Measurements from ENCODE around the gene C1QTNF9.
"Not testable (repeated sequence)": the region's sequence is repeated elsewhere in the genome, so short reads cannot be mapped to it uniquely, and the experiment has no call there.

Gene C1QTNF9

DNA sequence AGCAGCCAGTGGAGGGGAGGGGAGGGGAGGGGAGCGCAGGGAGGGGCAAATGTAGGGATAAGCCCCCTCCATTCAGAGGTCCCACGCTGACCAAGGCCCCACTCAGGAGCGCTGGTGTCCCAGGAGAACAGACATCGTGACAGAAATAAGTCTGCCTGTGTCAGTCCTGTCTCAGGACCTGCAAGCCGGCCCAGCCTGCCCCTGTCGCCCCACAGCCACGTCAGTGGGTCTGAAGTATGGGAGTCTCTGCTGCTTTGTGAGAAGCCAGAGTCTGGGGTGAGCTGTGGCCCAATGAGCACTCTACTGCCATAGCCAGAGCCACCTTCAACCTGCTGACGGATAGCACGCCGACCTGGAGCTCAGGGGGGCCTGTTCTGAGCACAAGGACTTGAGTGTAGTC is 8.5 kb downstream of the C1QTNF9 start:
- H3K9me3 ChIP-seq (ENCODE audit: low read length); H3K36me3 ChIP-seq (ENCODE audit: insufficient read depth, low read length); H2AFZ ChIP-seq (ENCODE audit: low read depth, low read length); H3K4me1 ChIP-seq (ENCODE audit: insufficient read depth, low read length); H3K4me3 ChIP-seq (ENCODE audit: low read length); H3K27me3 ChIP-seq (ENCODE audit: insufficient read depth, low read length): not testable (repeated sequence)

DNA sequence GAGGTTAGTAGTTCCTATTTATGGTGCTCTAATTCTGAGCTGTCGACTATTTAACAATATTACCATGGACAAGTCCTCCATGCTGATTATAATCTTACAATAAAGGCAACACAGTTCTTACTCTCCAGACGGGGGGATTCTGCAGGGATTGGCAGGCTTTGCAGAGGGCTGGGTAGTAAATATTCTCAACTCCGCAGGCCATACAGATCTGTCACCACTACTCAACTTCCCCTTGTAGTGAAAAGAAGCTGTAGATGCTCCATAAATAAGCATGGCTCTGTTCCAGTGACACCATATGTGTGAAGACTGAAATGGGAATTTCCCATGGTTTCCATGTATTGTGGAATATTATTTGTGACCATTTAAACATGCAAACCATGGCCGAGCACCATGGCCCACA is 9.5 kb downstream of the C1QTNF9 start:
- H3K4me3 ChIP-seq (ENCODE audit: low read length); H3K36me3 ChIP-seq (ENCODE audit: insufficient read depth, low read length); H3K9me3 ChIP-seq (ENCODE audit: low read length); H2AFZ ChIP-seq (ENCODE audit: low read depth, low read length); H3K4me1 ChIP-seq (ENCODE audit: insufficient read depth, low read length); H3K27me3 ChIP-seq (ENCODE audit: insufficient read depth, low read length): not testable (repeated sequence)

DNA sequence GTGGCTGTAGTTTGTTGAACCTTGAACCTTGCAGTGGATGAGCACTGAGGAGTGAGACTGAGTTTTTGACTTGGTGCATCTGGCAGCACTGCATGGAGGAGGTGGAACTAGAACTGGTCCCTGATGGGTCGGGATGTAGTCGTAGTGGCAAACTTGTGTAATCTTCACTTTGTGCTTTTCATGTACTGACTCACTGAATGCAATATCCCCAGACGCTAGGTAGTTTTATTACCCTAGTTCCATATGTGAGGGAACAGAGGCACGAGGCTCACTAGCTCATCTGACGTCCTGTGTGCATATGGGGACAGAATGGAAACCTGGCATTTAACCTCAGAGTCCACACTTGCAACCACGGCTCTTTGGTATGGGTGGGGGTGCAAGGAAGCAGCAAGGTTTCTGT is 10.3 kb downstream of the C1QTNF9 start:
- not testable (repeated sequence) for H3K9me3 ChIP-seq (ENCODE audit: low read length); H2AFZ ChIP-seq (ENCODE audit: low read depth, low read length); H3K27me3 ChIP-seq (ENCODE audit: insufficient read depth, low read length); H3K4me1 ChIP-seq (ENCODE audit: insufficient read depth, low read length); H3K36me3 ChIP-seq (ENCODE audit: insufficient read depth, low read length); H3K4me3 ChIP-seq (ENCODE audit: low read length)

DNA sequence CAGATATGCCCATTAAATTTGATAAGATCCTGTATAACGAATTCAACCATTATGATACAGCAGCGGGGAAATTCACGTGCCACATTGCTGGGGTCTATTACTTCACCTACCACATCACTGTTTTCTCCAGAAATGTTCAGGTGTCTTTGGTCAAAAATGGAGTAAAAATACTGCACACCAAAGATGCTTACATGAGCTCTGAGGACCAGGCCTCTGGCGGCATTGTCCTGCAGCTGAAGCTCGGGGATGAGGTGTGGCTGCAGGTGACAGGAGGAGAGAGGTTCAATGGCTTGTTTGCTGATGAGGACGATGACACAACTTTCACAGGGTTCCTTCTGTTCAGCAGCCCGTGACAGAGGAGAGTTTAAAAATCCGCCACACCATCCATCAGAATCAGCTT is 12.0 kb downstream of the C1QTNF9 start:
- not testable (repeated sequence) for H3K27me3 ChIP-seq (ENCODE audit: insufficient read depth, low read length); H2AFZ ChIP-seq (ENCODE audit: low read depth, low read length); H3K4me3 ChIP-seq (ENCODE audit: low read length); H3K4me1 ChIP-seq (ENCODE audit: insufficient read depth, low read length); H3K36me3 ChIP-seq (ENCODE audit: insufficient read depth, low read length); H3K9me3 ChIP-seq (ENCODE audit: low read length)

DNA sequence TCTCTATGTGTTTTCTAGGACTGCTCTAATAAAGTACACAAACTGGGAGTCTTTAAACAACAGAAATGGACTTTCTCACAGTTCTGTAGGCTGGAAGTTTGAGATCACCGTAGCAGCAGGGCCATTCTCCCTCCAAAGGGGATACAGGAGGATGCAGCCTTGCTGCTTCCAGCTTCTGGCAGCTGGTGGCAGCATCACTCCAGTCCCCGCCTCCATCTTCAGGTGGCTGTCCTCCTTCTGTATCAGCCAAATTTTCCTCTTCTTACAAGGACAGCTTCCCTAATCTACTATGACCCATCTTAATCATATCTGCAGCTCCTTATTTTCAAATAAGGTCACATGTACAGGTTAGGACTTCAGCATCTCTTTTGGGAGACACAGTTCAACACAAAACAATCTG is 13.1 kb downstream of the C1QTNF9 start:
- not testable (repeated sequence) for H3K4me3 ChIP-seq (ENCODE audit: low read length)

DNA sequence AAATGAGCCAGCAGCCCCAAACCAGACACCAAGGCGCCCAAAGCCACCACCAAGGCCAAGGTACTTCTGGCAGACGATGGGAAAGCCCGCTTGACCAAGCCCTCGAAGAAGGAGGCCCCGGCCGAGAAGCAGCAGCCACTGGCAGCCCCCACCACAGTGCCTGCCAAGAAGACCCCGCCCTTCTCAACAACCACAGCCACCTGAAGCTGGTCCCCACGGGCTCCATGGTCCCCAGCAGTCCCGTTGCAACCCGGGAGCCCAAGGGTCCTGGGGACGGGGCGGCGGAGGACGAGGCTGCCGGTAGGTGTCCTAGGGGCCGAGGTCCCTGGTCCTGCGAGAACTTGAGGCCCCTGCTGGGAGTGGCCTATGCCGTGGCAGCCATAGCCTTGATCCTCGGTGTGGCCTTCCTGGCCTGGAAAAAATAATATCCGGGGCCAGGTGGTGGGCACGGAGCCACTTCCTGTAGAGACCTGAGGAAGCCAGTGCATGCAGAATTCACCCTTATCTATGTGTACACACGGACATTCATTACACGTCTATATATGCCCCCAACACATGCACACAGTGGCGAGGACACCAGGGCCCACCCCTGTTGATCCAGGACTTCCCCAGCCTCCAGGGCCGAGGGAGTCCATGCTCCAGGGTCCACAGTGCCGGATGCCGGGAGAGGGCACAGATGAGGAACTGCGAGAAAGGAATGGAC is 13.8 kb downstream of the C1QTNF9 start:
- no peaks in the 10 kb centered on the region for H3K9me3 ChIP-seq (ENCODE audit: low read length)
- H3K36me3 ChIP-seq (ENCODE audit: insufficient read depth, low read length): no peaks in the 10 kb centered on the region
- H3K4me1 ChIP-seq (ENCODE audit: insufficient read depth, low read length): no peaks in the 10 kb centered on the region
- H3K4me3 ChIP-seq (ENCODE audit: low read length): no peak overlapping the region
- no peak overlapping the region for H2AFZ ChIP-seq (ENCODE audit: low read depth, low read length)
- no peaks in the 10 kb centered on the region for H3K27me3 ChIP-seq (ENCODE audit: insufficient read depth, low read length)

More for the DNA sequence above, 13.1 kb downstream of the C1QTNF9 start:
- H3K27me3 ChIP-seq (ENCODE audit: insufficient read depth, low read length); H2AFZ ChIP-seq (ENCODE audit: low read depth, low read length); H3K9me3 ChIP-seq (ENCODE audit: low read length); H3K36me3 ChIP-seq (ENCODE audit: insufficient read depth, low read length); H3K4me1 ChIP-seq (ENCODE audit: insufficient read depth, low read length): not testable (repeated sequence)

DNA sequence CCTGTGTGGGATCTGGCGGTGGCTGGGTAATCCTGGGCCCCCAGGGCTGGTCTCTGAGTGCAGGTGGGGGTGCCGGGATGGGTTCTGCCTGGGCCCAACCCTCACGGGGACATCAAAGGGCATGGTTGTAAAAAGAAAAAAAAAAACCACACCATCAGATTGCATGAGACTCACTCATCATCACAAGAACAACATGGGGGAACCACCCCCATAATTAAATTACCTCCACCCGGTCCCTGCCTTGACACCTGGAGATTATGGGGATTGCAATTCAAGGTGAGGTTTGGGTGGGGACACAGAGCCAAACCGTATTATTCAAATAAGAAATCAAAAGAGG is 14.3 kb downstream of the C1QTNF9 start:
- no peaks in the 10 kb centered on the region for H3K36me3 ChIP-seq (ENCODE audit: insufficient read depth, low read length)
- H3K27me3 ChIP-seq (ENCODE audit: insufficient read depth, low read length): no peaks in the 10 kb centered on the region
- no peaks in the 10 kb centered on the region for H3K9me3 ChIP-seq (ENCODE audit: low read length)
- H3K4me3 ChIP-seq (ENCODE audit: low read length): no peak overlapping the region
- H2AFZ ChIP-seq (ENCODE audit: low read depth, low read length): no peak overlapping the region
- H3K4me1 ChIP-seq (ENCODE audit: insufficient read depth, low read length): no peaks in the 10 kb centered on the region

DNA sequence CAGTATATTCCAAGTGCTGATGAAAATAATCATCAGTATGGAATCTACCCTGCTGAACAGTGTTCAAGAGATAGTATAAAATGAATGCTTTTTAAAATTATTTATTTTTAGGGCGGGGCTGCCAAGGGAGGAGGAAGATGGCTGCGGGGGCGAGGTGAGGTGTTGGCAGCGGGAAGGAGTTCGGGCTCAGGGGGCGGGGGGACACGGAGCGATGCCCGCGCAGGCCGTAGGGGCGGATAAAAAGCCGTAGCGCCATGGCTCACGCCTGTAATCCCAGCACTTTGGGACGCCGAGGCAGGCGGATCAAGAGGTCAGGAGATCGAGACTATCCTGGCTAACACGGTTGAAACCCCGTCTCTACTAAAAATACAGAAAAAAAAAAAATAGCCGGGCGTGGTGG is 18.2 kb downstream of the C1QTNF9 start:
- not testable (repeated sequence) for H3K36me3 ChIP-seq (ENCODE audit: insufficient read depth, low read length); H3K4me1 ChIP-seq (ENCODE audit: insufficient read depth, low read length); H3K27me3 ChIP-seq (ENCODE audit: insufficient read depth, low read length); H3K4me3 ChIP-seq (ENCODE audit: low read length); H3K9me3 ChIP-seq (ENCODE audit: low read length); H2AFZ ChIP-seq (ENCODE audit: low read depth, low read length)

DNA sequence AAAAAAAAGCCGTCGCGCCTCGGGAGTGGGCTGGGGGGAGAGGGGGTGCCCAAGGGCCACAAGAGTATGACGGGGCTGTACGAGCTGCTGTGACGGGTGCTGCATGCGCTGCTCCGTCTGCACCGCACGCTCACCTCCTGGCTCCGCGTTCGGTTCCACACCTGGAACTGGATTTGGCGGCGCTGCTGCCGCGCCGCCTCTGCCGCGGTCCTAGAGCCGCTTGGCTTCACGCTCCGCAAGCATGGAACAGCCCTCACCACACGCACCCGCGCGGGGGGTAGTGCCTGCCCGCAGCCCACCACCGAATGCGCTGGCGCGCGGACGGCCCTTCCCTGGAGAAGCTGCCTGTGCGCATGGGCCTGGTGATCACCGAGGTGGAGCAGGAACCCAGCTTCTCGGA is 18.8 kb downstream of the C1QTNF9 start:
- no peaks in the 10 kb centered on the region for H3K36me3 ChIP-seq (ENCODE audit: insufficient read depth, low read length)
- no peak overlapping the region for H2AFZ ChIP-seq (ENCODE audit: low read depth, low read length)
- no peak overlapping the region for H3K4me3 ChIP-seq (ENCODE audit: low read length)
- no peaks in the 10 kb centered on the region for H3K4me1 ChIP-seq (ENCODE audit: insufficient read depth, low read length)
- H3K27me3 ChIP-seq (ENCODE audit: insufficient read depth, low read length): no peaks in the 10 kb centered on the region
- H3K9me3 ChIP-seq (ENCODE audit: low read length): no peaks in the 10 kb centered on the region

DNA sequence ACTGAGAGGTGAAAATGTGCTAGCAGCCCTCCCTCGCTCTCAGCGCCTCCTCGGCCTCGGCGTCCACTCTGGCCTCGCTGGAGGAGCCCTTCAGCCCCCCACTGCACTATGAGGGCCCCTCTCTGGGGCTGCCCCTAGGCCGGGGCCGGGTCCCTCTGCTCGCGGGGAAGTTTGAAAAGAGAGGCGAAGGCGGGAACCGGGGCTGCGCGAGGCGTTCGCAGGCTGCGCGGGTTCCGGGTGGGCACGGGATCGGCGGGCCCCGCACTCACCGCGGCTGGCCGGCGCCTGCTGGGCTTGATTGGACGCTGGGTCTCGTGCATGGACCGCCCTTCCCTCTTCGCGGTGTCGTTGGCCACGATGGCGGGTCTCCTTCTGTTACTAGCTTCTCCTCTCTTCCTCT is 29.3 kb downstream of the C1QTNF9 start:
- Histone ChIP-seq H2AFZ (ENCODE audit: low read depth, low read length) (no peak overlapping the region), H3K36me3 (ENCODE audit: insufficient read depth, low read length) (no peaks in the 10 kb centered on the region), H3K9me3 (ENCODE audit: low read length) (no peaks in the 10 kb centered on the region), H3K4me1 (ENCODE audit: insufficient read depth, low read length) (no peaks in the 10 kb centered on the region), H3K4me3 (ENCODE audit: low read length) (no peak overlapping the region), H3K27me3 (ENCODE audit: insufficient read depth, low read length) (no peaks in the 10 kb centered on the region)

DNA sequence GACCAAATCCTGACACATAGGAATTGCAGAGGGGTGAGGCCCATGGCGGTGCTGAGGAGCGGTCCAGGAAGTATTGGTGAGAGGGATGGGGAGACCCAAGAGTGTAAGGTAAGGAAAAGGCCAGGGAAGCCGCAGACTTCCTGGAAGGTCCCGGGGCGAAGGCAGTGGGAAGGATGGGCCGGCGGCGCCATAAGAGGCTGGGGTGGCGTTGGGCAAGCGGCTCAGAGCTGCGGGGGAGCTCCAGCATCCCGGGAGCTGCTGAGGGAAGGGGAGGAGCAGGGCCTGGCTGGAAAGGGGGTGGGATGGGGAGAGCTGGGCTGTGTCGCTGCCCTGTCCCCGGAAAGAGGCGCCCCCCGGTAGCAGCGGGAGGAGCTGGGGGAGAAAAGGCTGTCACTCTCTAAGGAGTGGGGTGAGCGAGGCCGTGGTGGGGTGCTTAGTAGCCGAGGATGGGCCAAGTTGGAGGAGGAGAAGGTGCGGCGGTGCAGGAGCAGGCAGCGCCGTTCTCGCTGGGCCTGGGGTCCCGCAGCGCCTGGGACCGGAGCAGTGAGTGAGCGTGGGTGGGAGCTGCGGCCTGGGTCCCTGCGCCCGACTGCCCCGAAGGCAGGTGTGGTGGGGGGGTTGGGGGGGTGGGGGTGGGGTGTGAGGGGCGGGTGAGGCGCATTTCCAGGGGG is 30.7 kb downstream of the C1QTNF9 start:
- Histone ChIP-seq H3K36me3 (ENCODE audit: insufficient read depth, low read length) (no peaks in the 10 kb centered on the region), H3K9me3 (ENCODE audit: low read length) (no peaks in the 10 kb centered on the region), H3K27me3 (ENCODE audit: insufficient read depth, low read length) (no peaks in the 10 kb centered on the region), H3K4me3 (ENCODE audit: low read length) (no peak overlapping the region), H2AFZ (ENCODE audit: low read depth, low read length) (no peak overlapping the region), H3K4me1 (ENCODE audit: insufficient read depth, low read length) (no peaks in the 10 kb centered on the region)

DNA sequence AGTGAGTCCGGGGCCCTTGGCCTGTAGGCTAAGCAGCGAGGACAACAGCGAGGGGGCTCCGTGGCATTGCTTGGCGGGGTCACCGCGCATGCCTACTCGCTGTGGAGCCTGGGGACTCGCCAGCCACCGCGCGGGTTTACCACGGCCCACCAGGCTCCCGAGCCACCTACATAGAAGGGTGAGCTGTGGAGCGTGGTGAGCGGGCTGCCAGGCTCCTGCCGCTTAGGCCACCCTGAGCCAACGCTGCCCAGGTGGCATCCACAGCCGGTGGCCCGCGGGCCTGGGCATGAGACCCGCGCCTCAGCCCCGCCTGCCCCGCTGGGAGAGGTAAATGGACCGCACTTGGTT is 31.2 kb downstream of the C1QTNF9 start:
- Histone ChIP-seq H3K4me1 (ENCODE audit: insufficient read depth, low read length) (no peaks in the 10 kb centered on the region), H2AFZ (ENCODE audit: low read depth, low read length) (no peak overlapping the region), H3K4me3 (ENCODE audit: low read length) (no peak overlapping the region), H3K27me3 (ENCODE audit: insufficient read depth, low read length) (no peaks in the 10 kb centered on the region), H3K36me3 (ENCODE audit: insufficient read depth, low read length) (no peaks in the 10 kb centered on the region), H3K9me3 (ENCODE audit: low read length) (no peaks in the 10 kb centered on the region)

DNA sequence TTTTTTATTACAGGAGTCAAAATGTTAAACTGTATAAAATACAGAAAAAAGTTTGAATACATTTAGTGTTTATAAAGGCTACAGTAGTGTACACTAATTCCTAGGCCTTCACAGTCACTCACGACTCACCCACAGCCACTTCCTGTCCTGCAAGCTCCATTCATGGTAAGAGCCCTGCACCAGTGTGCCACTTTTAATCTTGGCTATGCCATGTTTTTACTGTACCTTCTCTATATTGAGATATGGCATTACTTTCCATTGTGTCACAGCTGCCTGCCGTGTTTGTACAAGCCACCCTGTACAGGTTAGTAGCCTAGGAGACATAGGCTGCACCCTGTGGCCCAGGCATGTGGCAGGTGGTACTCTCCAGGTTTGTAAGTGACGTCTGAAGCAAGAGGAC is 32.1 kb downstream of the C1QTNF9 start:
- Histone ChIP-seq H3K36me3 (ENCODE audit: insufficient read depth, low read length) (no peaks in the 10 kb centered on the region), H3K9me3 (ENCODE audit: low read length) (no peaks in the 10 kb centered on the region), H3K4me3 (ENCODE audit: low read length) (no peak overlapping the region), H2AFZ (ENCODE audit: low read depth, low read length) (no peak overlapping the region), H3K27me3 (ENCODE audit: insufficient read depth, low read length) (no peaks in the 10 kb centered on the region), H3K4me1 (ENCODE audit: insufficient read depth, low read length) (no peaks in the 10 kb centered on the region)

DNA sequence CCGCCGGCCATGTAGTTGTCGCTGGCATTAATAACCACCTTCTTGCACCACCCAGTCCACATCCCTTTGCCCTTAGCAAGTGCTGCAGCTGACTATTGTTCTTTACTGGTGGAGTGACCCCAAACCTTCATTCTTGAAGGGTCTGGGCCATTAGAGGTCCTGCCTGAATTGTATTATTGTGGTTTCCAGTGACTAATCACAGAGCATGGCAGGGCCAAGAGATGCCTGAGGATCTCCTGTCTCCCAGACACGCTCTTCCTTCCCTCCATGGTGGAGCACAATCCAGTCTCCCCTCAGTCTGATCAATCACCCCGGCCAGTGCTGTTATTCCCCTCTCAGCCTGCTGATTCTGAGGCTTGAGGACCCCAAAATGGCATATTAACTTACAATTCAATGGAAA is 39.0 kb downstream of the C1QTNF9 start:
- H3K36me3 ChIP-seq (ENCODE audit: insufficient read depth, low read length): no peaks in the 10 kb centered on the region
- no peaks in the 10 kb centered on the region for H3K4me1 ChIP-seq (ENCODE audit: insufficient read depth, low read length)
- no peak overlapping the region for H3K4me3 ChIP-seq (ENCODE audit: low read length)
- no peaks in the 10 kb centered on the region for H3K9me3 ChIP-seq (ENCODE audit: low read length)
- H3K27me3 ChIP-seq (ENCODE audit: insufficient read depth, low read length): no peaks in the 10 kb centered on the region
- H2AFZ ChIP-seq (ENCODE audit: low read depth, low read length): no peak overlapping the region
